Measurements from ENCODE around the gene SAFB2. TPM values are rescaled to one million over a fixed set of nuclear protein-coding genes. Genes with fewer than 3 reads are reported as not detected.

SAFB2 gene
- total and polyA plus RNA-seq, 2 of the 13 experiments (the other 11 are each of a cell fraction or from before 2014, with no cell fraction given): 11.2 to 31.5 TPM

DNA sequence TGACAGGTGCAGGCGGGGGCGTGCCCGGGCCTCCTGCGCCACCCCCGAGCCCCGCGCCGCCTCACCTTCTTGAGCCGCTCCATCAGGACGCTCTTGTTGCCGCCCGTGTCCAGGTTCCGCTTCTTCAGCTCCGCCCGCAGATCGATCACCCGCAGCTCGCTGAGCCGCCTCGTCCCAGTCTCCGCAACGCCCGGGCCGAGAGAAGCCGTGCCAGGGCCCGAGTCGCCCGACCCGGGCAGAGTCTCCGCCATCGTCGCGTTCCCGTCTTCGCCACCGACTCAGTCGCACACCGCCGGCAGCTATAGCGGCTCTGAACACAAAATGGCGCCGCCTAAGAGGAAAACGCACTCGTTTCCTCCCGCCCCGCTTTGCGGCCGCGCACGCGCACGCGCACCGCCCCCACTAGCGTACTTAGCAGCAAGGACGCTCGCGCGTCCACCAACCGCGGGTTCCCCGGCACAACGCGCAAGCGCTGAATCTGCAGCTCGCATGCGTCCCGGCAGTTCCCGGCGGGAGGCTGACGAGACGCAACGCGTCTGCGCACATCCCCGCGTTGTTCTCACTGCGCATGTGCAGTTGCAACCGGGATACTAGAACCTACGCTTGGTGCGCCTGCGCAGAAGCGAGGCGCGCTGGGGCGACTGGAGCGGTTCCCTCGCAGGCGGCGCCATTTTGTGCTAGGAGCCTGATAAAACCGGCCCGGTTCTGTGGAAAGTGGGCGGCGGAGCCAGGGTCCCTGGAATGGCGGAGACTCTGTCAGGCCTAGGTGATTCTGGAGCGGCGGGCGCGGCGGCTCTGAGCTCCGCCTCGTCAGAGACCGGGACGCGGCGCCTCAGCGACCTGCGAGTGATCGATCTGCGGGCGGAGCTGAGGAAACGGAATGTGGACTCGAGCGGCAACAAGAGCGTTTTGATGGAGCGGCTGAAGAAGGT, at the start of gene SAFB2, which contains the start of gene SAFB (continued):
- TF ChIP-seq, protein P1, sequence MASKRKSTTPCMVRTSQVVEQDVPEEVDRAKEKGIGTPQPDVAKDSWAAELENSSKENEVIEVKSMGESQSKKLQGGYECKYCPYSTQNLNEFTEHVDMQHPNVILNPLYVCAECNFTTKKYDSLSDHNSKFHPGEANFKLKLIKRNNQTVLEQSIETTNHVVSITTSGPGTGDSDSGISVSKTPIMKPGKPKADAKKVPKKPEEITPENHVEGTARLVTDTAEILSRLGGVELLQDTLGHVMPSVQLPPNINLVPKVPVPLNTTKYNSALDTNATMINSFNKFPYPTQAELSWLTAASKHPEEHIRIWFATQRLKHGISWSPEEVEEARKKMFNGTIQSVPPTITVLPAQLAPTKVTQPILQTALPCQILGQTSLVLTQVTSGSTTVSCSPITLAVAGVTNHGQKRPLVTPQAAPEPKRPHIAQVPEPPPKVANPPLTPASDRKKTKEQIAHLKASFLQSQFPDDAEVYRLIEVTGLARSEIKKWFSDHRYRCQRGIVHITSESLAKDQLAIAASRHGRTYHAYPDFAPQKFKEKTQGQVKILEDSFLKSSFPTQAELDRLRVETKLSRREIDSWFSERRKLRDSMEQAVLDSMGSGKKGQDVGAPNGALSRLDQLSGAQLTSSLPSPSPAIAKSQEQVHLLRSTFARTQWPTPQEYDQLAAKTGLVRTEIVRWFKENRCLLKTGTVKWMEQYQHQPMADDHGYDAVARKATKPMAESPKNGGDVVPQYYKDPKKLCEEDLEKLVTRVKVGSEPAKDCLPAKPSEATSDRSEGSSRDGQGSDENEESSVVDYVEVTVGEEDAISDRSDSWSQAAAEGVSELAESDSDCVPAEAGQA (IDR thresholded peaks at IDR 0.05; ENCODE audit: low read depth): 0 out of 2 replicates have a peak, but pooled peaks have one; percentile 54
- TF ChIP-seq, protein P1 (CRISPR knock-in tag; IDR thresholded peaks at IDR 0.05; ENCODE audit: borderline replicate concordance): no peak; the same call in 1 of the 2 replicates
- TF ChIP-seq ZSCAN12 (CRISPR knock-in tag; IDR thresholded peaks at IDR 0.05): peak; percentile 43; the same call in 1 of the 2 replicates
- peak; percentile 96 for TF ChIP-seq PHF8 (CRISPR knock-in tag; IDR thresholded peaks at IDR 0.05)
- TF ChIP-seq PHB2 (IDR thresholded peaks at IDR 0.05; ENCODE audit: partially characterized antibody): no peak
- TF ChIP-seq ESRRA (CRISPR knock-in tag; IDR thresholded peaks at IDR 0.05; ENCODE audit: low read depth): peak; percentile 10; the same call in 1 of the 2 replicates
- TF ChIP-seq STAG1 (CRISPR knock-in tag; IDR thresholded peaks at IDR 0.05): no peak
- TF ChIP-seq, protein P2, sequence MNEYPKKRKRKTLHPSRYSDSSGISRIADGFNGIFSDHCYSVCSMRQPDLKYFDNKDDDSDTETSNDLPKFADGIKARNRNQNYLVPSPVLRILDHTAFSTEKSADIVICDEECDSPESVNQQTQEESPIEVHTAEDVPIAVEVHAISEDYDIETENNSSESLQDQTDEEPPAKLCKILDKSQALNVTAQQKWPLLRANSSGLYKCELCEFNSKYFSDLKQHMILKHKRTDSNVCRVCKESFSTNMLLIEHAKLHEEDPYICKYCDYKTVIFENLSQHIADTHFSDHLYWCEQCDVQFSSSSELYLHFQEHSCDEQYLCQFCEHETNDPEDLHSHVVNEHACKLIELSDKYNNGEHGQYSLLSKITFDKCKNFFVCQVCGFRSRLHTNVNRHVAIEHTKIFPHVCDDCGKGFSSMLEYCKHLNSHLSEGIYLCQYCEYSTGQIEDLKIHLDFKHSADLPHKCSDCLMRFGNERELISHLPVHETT (CRISPR knock-in tag; conservative IDR thresholded peaks at IDR 0.05): peak; percentile 70
- TF ChIP-seq ZNF615 (CRISPR knock-in tag; IDR thresholded peaks at IDR 0.05; ENCODE audit: borderline replicate concordance): no peak
- TF ChIP-seq NFE2 (CRISPR knock-in tag; IDR thresholded peaks at IDR 0.05): no peak
- TF ChIP-seq SIN3B (IDR thresholded peaks at IDR 0.05; ENCODE audit: low read length): 0 out of 2 replicates have a peak, but pooled peaks have one; percentile 40
- TF ChIP-seq ZNF580 (CRISPR knock-in tag; IDR thresholded peaks at IDR 0.05; ENCODE audit: borderline replicate concordance, low read depth): 0 out of 2 replicates have a peak, but pooled peaks have one; percentile 51
- TF ChIP-seq ZZZ3 (CRISPR knock-in tag; IDR thresholded peaks at IDR 0.05; ENCODE audit: borderline replicate concordance): peak; percentile 18
- no peak for TF ChIP-seq ZNF432 (CRISPR knock-in tag; IDR thresholded peaks at IDR 0.05; ENCODE audit: borderline replicate concordance)
- TF ChIP-seq ZNF343 (CRISPR knock-in tag; IDR thresholded peaks at IDR 0.05): peak; percentile 65; the same call in 1 of the 2 replicates
- TF ChIP-seq ATF5 (CRISPR knock-in tag; IDR thresholded peaks at IDR 0.05; ENCODE audit: low read depth): no peak; the same call in 1 of the 2 replicates
- TF ChIP-seq ZNF335 (CRISPR knock-in tag; IDR thresholded peaks at IDR 0.05): 0 out of 2 replicates have a peak, but pooled peaks have one; percentile 22
- no peak for TF ChIP-seq ZNF790 (CRISPR knock-in tag; IDR thresholded peaks at IDR 0.05; ENCODE audit: borderline replicate concordance)
- TF ChIP-seq ZNF775 (CRISPR knock-in tag; IDR thresholded peaks at IDR 0.05; ENCODE audit: borderline replicate concordance): no peak
- no peak for TF ChIP-seq RFXANK (CRISPR knock-in tag; IDR thresholded peaks at IDR 0.05)
